Suprapubic skin (tissue), 3 donors: ENCODE data around the gene KDM4B.

Source experiments
- EP300 ChIP-seq: sonication (generic); formaldehyde crosslinking; IDR thresholded peaks from one replicate; pipeline ENCODE4 v1.6.1; 2017; ENCODE audit warnings: antibody characterized with exemption
- TF ChIP-seq, protein P1 (sequence below), 2 donors: fragments of 200-600 bp in 1 of 2; fragments of 450-650 bp in 1 of 2; sonication (generic) in 1 of 2; IDR thresholded peaks; one replicate each; pipeline ENCODE4 v1.5.1; 2016 to 2019; ENCODE audit warnings: antibody characterized with exemption in 2 of 2, mild to moderate bottlenecking in 1 of 2, moderate library complexity in 1 of 2

GRCh38 chr19:5097959-5098623 is 129.2 kb downstream of the KDM4B start:
- TF ChIP-seq, protein P1, sequence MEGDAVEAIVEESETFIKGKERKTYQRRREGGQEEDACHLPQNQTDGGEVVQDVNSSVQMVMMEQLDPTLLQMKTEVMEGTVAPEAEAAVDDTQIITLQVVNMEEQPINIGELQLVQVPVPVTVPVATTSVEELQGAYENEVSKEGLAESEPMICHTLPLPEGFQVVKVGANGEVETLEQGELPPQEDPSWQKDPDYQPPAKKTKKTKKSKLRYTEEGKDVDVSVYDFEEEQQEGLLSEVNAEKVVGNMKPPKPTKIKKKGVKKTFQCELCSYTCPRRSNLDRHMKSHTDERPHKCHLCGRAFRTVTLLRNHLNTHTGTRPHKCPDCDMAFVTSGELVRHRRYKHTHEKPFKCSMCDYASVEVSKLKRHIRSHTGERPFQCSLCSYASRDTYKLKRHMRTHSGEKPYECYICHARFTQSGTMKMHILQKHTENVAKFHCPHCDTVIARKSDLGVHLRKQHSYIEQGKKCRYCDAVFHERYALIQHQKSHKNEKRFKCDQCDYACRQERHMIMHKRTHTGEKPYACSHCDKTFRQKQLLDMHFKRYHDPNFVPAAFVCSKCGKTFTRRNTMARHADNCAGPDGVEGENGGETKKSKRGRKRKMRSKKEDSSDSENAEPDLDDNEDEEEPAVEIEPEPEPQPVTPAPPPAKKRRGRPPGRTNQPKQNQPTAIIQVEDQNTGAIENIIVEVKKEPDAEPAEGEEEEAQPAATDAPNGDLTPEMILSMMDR (IDR thresholded peaks at IDR 0.05): no peak
- TF ChIP-seq EP300: no peak
